ENCODE measurements around the gene IDH2.
"Not testable (repeated sequence)": the region's sequence is repeated elsewhere in the genome, so short reads cannot be mapped to it uniquely, and the experiment has no call there.

Gene IDH2

GRCh38 chr15:90072978-90073640 is 29.2 kb downstream of the IDH2 start:
- in situ Hi-C loops (cut with MboI; ENCODE audit: low pct_unique_long_range_greater_than_20kb, low sequenced_read_pairs), result no loop called here
- DNase-seq, result no peak

GRCh38 chr15:90071220-90071807 is 31.0 kb downstream of the IDH2 start:
- in situ Hi-C loops (cut with MboI; ENCODE audit: low pct_unique_long_range_greater_than_20kb, low sequenced_read_pairs), result no loop called here
- peak; percentile 84 for DNase-seq

- in situ Hi-C loops (cut with MboI; ENCODE audit: low pct_unique_long_range_greater_than_20kb, low sequenced_read_pairs); DNase-seq: not testable (repeated sequence)
Observed at GRCh38 chr15:90070623-90071022, 31.6 kb downstream of the IDH2 start.

GRCh38 chr15:90067953-90068606 is 34.2 kb downstream of the IDH2 start:
- DNase-seq, result no peak
- in situ Hi-C loops (cut with MboI; ENCODE audit: low pct_unique_long_range_greater_than_20kb, low sequenced_read_pairs), result no loop called here

GRCh38 chr15:90067181-90067952 is 34.9 kb downstream of the IDH2 start:
- in situ Hi-C loops (cut with MboI; ENCODE audit: low pct_unique_long_range_greater_than_20kb, low sequenced_read_pairs), result no loop called here
- DNase-seq, result no peak

GRCh38 chr15:90065682-90066049 is 36.6 kb downstream of the IDH2 start:
- no peak for DNase-seq
- in situ Hi-C loops (cut with MboI; ENCODE audit: low pct_unique_long_range_greater_than_20kb, low sequenced_read_pairs), result no loop called here

- in situ Hi-C loops (cut with MboI; ENCODE audit: low pct_unique_long_range_greater_than_20kb, low sequenced_read_pairs), result no loop called here
- peak; percentile 54 for DNase-seq
Observed at GRCh38 chr15:90064911-90065681, 37.2 kb downstream of the IDH2 start.

GRCh38 chr15:90063770-90064247 is 38.5 kb downstream of the IDH2 start:
- DNase-seq, result peak; percentile 79
- in situ Hi-C loops (cut with MboI; ENCODE audit: low pct_unique_long_range_greater_than_20kb, low sequenced_read_pairs), result no loop called here

GRCh38 chr15:90062973-90063769 is 39.1 kb downstream of the IDH2 start:
- DNase-seq, result no peak
- in situ Hi-C loops (cut with MboI; ENCODE audit: low pct_unique_long_range_greater_than_20kb, low sequenced_read_pairs), result no loop called here

GRCh38 chr15:90062462-90062932 is 39.8 kb downstream of the IDH2 start:
- in situ Hi-C loops (cut with MboI; ENCODE audit: low pct_unique_long_range_greater_than_20kb, low sequenced_read_pairs), result no loop called here
- no peak for DNase-seq

- DNase-seq, result peak; percentile 54
- in situ Hi-C loops (cut with MboI; ENCODE audit: low pct_unique_long_range_greater_than_20kb, low sequenced_read_pairs), result no loop called here
Observed at GRCh38 chr15:90062023-90062442, 40.2 kb downstream of the IDH2 start.

GRCh38 chr15:90060797-90061196 is 41.5 kb downstream of the IDH2 start:
- in situ Hi-C loops (cut with MboI; ENCODE audit: low pct_unique_long_range_greater_than_20kb, low sequenced_read_pairs), result no loop called here
- no peak for DNase-seq

- peak; percentile 98 for DNase-seq
- in situ Hi-C loops (cut with MboI; ENCODE audit: low pct_unique_long_range_greater_than_20kb, low sequenced_read_pairs), result no loop called here
Observed at GRCh38 chr15:90059208-90059985, 42.9 kb downstream of the IDH2 start.

- in situ Hi-C loops (cut with MboI; ENCODE audit: low pct_unique_long_range_greater_than_20kb, low sequenced_read_pairs), result no loop called here
- no peak for DNase-seq
Observed at GRCh38 chr15:90058775-90059174, 43.5 kb downstream of the IDH2 start.

GRCh38 chr15:90058308-90058707 is 44.0 kb downstream of the IDH2 start:
- in situ Hi-C loops (cut with MboI; ENCODE audit: low pct_unique_long_range_greater_than_20kb, low sequenced_read_pairs), result no loop called here
- DNase-seq, result peak; percentile 44

GRCh38 chr15:90056529-90056928 is 45.7 kb downstream of the IDH2 start:
- DNase-seq, result no peak
- in situ Hi-C loops (cut with MboI; ENCODE audit: low pct_unique_long_range_greater_than_20kb, low sequenced_read_pairs), result no loop called here

- in situ Hi-C loops (cut with MboI; ENCODE audit: low pct_unique_long_range_greater_than_20kb, low sequenced_read_pairs), result no loop called here
- no peak for DNase-seq
Observed at GRCh38 chr15:90055182-90055581, 47.1 kb downstream of the IDH2 start.
